ENCODE results near the gene MAP2.

DNA sequence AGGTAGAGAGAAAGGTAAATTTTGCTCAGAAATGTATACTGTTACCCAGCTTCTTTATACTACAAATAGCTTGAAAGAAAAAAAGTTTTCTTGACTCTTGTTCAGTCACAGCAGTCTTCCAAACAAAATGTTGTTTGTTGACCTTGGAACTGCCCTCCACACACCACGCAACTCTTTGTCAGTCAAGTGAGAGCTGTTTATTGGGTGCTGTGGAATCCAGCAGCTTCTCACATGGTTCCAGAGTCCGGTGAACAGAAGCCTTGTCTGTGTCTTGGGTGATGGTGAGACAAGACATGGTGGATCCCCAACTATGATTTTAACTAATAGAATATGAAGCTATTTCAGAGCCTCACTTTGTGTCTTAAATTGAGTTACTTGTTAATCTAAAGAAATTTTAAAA is 112.5 kb downstream of the MAP2 start:
- TF ChIP-seq, protein P1, sequence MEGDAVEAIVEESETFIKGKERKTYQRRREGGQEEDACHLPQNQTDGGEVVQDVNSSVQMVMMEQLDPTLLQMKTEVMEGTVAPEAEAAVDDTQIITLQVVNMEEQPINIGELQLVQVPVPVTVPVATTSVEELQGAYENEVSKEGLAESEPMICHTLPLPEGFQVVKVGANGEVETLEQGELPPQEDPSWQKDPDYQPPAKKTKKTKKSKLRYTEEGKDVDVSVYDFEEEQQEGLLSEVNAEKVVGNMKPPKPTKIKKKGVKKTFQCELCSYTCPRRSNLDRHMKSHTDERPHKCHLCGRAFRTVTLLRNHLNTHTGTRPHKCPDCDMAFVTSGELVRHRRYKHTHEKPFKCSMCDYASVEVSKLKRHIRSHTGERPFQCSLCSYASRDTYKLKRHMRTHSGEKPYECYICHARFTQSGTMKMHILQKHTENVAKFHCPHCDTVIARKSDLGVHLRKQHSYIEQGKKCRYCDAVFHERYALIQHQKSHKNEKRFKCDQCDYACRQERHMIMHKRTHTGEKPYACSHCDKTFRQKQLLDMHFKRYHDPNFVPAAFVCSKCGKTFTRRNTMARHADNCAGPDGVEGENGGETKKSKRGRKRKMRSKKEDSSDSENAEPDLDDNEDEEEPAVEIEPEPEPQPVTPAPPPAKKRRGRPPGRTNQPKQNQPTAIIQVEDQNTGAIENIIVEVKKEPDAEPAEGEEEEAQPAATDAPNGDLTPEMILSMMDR (IDR thresholded peaks at IDR 0.05) = no peak
- no peak for TF ChIP-seq EZH2 (IDR thresholded peaks at IDR 0.05; ENCODE audit: borderline replicate concordance, insufficient read depth, low read depth, low read length, poor library complexity, severe bottlenecking)

All from B cell (primary cell).